HG03521 (cell line): Measurements from ENCODE around the gene BLOC1S3.

ENCODE experiments used
- ATAC-seq: cut with Tn5 transposase; IDR thresholded peaks from one replicate; pipeline ENCODE4 v1.9.1; 2021; ENCODE audit warnings: mild to moderate bottlenecking, moderate library complexity; ENCODE audit not compliant: unreplicated experiment

The BLOC1S3 gene

GRCh38 chr19:45160870-45161737, 17.5 kb upstream of the BLOC1S3 start, which contains the start of gene NKPD1:
Gene NKPD1 (minus strand): TSS chr19:45160982. CDS start chr19:45160150, 832 bp downstream.
- no peak for ATAC-seq

GRCh38 chr19:45161738-45162607, 16.6 kb upstream of the BLOC1S3 start:
- ATAC-seq = no peak

GRCh38 chr19:45162608-45163143, 15.9 kb upstream of the BLOC1S3 start:
- ATAC-seq = no peak

- ATAC-seq = no peak
Observed at GRCh38 chr19:45163156-45163555, 15.4 kb upstream of the BLOC1S3 start.

- ATAC-seq = no peak
Observed at GRCh38 chr19:45163751-45164460, 14.7 kb upstream of the BLOC1S3 start.

GRCh38 chr19:45164577-45165335, 13.8 kb upstream of the BLOC1S3 start:
- ATAC-seq = no peak

GRCh38 chr19:45166723-45167252, 11.8 kb upstream of the BLOC1S3 start:
- ATAC-seq = no peak

GRCh38 chr19:45168767-45169351, 9.7 kb upstream of the BLOC1S3 start:
- no peak for ATAC-seq

GRCh38 chr19:45169602-45170001, 9.0 kb upstream of the BLOC1S3 start:
- ATAC-seq = no peak

GRCh38 chr19:45170146-45171106, 8.2 kb upstream of the BLOC1S3 start:
- no peak for ATAC-seq

- ATAC-seq = no peak
Observed at GRCh38 chr19:45171211-45171623, 7.4 kb upstream of the BLOC1S3 start.

GRCh38 chr19:45172173-45172572, 6.4 kb upstream of the BLOC1S3 start:
- ATAC-seq = no peak

GRCh38 chr19:45172611-45173208, 5.9 kb upstream of the BLOC1S3 start:
- no peak for ATAC-seq

GRCh38 chr19:45173816-45174215, 4.8 kb upstream of the BLOC1S3 start:
- ATAC-seq = no peak

- ATAC-seq = no peak
Observed at GRCh38 chr19:45175515-45176345, 2.9 kb upstream of the BLOC1S3 start.

GRCh38 chr19:45177817-45178261, 745 bp upstream of the BLOC1S3 start, which contains the start of gene TRAPPC6A:
Gene TRAPPC6A (minus strand): TSS chr19:45178237. CDS start chr19:45178218, 19 bp downstream.
- ATAC-seq = no peak
